HEK293 (cell line): ENCODE data around the gene EHD3.

ENCODE experiments used
- ZNF121 ChIP-seq: fragments of 450-650 bp; formaldehyde crosslinking; IDR thresholded peaks from 2 replicates; pipeline ENCODE4 v1.5.1; 2016; ENCODE audit warnings: missing biosample characterization, missing genetic modification characterization
- ZNF274 ChIP-seq, 2 experiments: fragments of 200-500 bp in 1 of 2; fragments of 450-650 bp in 1 of 2; sonication (Bioruptor generic) in 1 of 2; formaldehyde crosslinking in 1 of 2; IDR thresholded peaks; 2 replicates each; pipeline versions ENCODE4 v1.5.1 to v1.6.1; 2014 to 2016; ENCODE audit warnings: borderline replicate concordance in 1 of 2, inconsistent platforms in 1 of 2, low read length in 1 of 2, missing biosample characterization in 1 of 2, missing genetic modification characterization in 1 of 2
- ZNF335 ChIP-seq: fragments of 450-650 bp; formaldehyde crosslinking; conservative IDR thresholded peaks from 2 replicates; pipeline ENCODE4 v1.5.1; 2016; ENCODE audit warnings: missing biosample characterization, missing genetic modification characterization
- ZNF629 ChIP-seq: fragments of 450-650 bp; formaldehyde crosslinking; IDR thresholded peaks from 2 replicates; pipeline ENCODE4 v1.5.1; 2017; ENCODE audit warnings: missing biosample characterization, missing genetic modification characterization
- ZNF785 ChIP-seq: fragments of 450-650 bp; formaldehyde crosslinking; IDR thresholded peaks from 2 replicates; pipeline ENCODE4 v1.5.1; 2016; ENCODE audit warnings: missing biosample characterization, missing genetic modification characterization
- ZNF792 ChIP-seq: fragments of 450-650 bp; formaldehyde crosslinking; IDR thresholded peaks from 2 replicates; pipeline ENCODE4 v1.5.1; 2016; ENCODE audit warnings: missing biosample characterization, missing genetic modification characterization
- ZSCAN16 ChIP-seq: fragments of 450-650 bp; formaldehyde crosslinking; IDR thresholded peaks from 2 replicates; pipeline ENCODE4 v1.5.1; 2016; ENCODE audit warnings: missing biosample characterization, missing genetic modification characterization
- TF ChIP-seq, protein P1 (sequence below): fragments of 450-650 bp; formaldehyde crosslinking; IDR thresholded peaks from 2 replicates; pipeline ENCODE4 v1.5.1; 2016; ENCODE audit warnings: missing biosample characterization, missing genetic modification characterization
- TF ChIP-seq, protein P2 (sequence below): fragments of 450-650 bp; formaldehyde crosslinking; IDR thresholded peaks from 2 replicates; pipeline ENCODE4 v1.5.1; 2016; ENCODE audit warnings: missing biosample characterization, missing genetic modification characterization
- TF ChIP-seq, protein P3 (sequence below): fragments of 450-650 bp; formaldehyde crosslinking; IDR thresholded peaks from 2 replicates; pipeline ENCODE4 v1.5.1; 2016; ENCODE audit warnings: missing biosample characterization, missing genetic modification characterization, borderline replicate concordance

DNA sequence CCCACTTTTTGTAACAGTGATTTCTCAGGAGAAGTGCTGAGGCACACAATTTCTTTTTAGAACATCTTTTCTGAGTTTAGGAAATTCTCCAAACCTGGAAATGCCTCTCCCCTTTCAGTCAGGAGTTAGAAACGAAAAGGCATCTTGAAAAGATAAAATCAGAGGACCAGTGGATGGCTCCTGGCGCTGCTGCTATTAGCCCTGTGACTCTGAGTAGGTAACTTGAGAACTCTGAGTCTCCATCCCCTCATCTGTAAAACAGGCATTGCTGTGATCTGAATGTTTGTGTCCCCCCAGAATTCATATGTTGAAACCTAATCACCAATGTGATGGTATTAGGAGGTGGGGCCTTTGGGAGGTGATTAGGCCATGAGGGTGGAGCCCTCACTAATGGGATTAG, 50.2 kb downstream of the EHD3 start:
- TF ChIP-seq, protein P1, sequence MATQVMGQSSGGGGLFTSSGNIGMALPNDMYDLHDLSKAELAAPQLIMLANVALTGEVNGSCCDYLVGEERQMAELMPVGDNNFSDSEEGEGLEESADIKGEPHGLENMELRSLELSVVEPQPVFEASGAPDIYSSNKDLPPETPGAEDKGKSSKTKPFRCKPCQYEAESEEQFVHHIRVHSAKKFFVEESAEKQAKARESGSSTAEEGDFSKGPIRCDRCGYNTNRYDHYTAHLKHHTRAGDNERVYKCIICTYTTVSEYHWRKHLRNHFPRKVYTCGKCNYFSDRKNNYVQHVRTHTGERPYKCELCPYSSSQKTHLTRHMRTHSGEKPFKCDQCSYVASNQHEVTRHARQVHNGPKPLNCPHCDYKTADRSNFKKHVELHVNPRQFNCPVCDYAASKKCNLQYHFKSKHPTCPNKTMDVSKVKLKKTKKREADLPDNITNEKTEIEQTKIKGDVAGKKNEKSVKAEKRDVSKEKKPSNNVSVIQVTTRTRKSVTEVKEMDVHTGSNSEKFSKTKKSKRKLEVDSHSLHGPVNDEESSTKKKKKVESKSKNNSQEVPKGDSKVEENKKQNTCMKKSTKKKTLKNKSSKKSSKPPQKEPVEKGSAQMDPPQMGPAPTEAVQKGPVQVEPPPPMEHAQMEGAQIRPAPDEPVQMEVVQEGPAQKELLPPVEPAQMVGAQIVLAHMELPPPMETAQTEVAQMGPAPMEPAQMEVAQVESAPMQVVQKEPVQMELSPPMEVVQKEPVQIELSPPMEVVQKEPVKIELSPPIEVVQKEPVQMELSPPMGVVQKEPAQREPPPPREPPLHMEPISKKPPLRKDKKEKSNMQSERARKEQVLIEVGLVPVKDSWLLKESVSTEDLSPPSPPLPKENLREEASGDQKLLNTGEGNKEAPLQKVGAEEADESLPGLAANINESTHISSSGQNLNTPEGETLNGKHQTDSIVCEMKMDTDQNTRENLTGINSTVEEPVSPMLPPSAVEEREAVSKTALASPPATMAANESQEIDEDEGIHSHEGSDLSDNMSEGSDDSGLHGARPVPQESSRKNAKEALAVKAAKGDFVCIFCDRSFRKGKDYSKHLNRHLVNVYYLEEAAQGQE (tag by site-specific recombination) = no peak
- TF ChIP-seq ZNF629 (tag by site-specific recombination) (no peak), ZSCAN16 (tag by site-specific recombination) (no peak), ZNF785 (no peak), ZNF121 (tag by site-specific recombination) (no peak), ZNF274 (IDR thresholded peaks at IDR 0.05; ENCODE audit: low read length) (no peak), ZNF274 (tag by site-specific recombination; IDR thresholded peaks at IDR 0.05; ENCODE audit: borderline replicate concordance) (no peak), ZNF792 (tag by site-specific recombination) (no peak), ZNF335 (no peak)
- TF ChIP-seq, protein P2, sequence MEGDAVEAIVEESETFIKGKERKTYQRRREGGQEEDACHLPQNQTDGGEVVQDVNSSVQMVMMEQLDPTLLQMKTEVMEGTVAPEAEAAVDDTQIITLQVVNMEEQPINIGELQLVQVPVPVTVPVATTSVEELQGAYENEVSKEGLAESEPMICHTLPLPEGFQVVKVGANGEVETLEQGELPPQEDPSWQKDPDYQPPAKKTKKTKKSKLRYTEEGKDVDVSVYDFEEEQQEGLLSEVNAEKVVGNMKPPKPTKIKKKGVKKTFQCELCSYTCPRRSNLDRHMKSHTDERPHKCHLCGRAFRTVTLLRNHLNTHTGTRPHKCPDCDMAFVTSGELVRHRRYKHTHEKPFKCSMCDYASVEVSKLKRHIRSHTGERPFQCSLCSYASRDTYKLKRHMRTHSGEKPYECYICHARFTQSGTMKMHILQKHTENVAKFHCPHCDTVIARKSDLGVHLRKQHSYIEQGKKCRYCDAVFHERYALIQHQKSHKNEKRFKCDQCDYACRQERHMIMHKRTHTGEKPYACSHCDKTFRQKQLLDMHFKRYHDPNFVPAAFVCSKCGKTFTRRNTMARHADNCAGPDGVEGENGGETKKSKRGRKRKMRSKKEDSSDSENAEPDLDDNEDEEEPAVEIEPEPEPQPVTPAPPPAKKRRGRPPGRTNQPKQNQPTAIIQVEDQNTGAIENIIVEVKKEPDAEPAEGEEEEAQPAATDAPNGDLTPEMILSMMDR = no peak
- TF ChIP-seq, protein P3, sequence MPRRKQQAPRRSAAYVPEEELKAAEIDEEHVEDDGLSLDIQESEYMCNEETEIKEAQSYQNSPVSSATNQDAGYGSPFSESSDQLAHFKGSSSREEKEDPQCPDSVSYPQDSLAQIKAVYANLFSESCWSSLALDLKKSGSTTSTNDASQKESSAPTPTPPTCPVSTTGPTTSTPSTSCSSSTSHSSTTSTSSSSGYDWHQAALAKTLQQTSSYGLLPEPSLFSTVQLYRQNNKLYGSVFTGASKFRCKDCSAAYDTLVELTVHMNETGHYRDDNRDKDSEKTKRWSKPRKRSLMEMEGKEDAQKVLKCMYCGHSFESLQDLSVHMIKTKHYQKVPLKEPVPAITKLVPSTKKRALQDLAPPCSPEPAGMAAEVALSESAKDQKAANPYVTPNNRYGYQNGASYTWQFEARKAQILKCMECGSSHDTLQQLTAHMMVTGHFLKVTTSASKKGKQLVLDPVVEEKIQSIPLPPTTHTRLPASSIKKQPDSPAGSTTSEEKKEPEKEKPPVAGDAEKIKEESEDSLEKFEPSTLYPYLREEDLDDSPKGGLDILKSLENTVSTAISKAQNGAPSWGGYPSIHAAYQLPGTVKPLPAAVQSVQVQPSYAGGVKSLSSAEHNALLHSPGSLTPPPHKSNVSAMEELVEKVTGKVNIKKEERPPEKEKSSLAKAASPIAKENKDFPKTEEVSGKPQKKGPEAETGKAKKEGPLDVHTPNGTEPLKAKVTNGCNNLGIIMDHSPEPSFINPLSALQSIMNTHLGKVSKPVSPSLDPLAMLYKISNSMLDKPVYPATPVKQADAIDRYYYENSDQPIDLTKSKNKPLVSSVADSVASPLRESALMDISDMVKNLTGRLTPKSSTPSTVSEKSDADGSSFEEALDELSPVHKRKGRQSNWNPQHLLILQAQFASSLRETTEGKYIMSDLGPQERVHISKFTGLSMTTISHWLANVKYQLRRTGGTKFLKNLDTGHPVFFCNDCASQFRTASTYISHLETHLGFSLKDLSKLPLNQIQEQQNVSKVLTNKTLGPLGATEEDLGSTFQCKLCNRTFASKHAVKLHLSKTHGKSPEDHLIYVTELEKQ (tag by site-specific recombination) = no peak
